MCF 10A (cell line): ENCODE measurements around the gene PTCRA. TPM values are rescaled to one million over a fixed set of nuclear protein-coding genes. Genes with fewer than 3 reads are reported as not detected.

Experiments used
- BruUV-seq: library from RNA; stranded (reverse); fragments of 400-500 nt; replicated peaks from 2 replicates; lab custom pipeline; 2021; lab: Mats Ljungman, UMichigan
- CTCF ChIA-PET: fragments of 300-600 bp; sonication (Branson Sonifier 250); formaldehyde crosslinking; extraction: SDS; loops from one replicate; lab custom pipeline; 2021; ENCODE audit warnings: antibody characterized with exemption, inconsistent platforms; lab: Yijun Ruan, JAX
- POLR2A ChIA-PET: fragments of 300-600, 350-650 bp; sonication (Branson Sonifier 250); formaldehyde crosslinking; extraction: SDS; loops from one replicate; lab custom pipeline; 2020; ENCODE audit warnings: antibody characterized with exemption, inconsistent platforms; lab: Yijun Ruan, JAX
- DNase-seq: peaks from one replicate; pipeline ENCODE4 v3.0.0-alpha.2; 2018; ENCODE audit not compliant: unreplicated experiment
- H3K27ac Mint-ChIP-seq: one replicate; pipeline ENCODE4 v1.8.0; 2022; ENCODE audit warnings: mild to moderate bottlenecking, low read depth, mixed read lengths; ENCODE audit not compliant: unreplicated experiment
- H3K27me3 Mint-ChIP-seq: one replicate; pipeline ENCODE4 v1.8.0; 2022; ENCODE audit warnings: mixed read lengths; ENCODE audit not compliant: insufficient read depth, unreplicated experiment
- H3K36me3 Mint-ChIP-seq: one replicate; pipeline ENCODE4 v1.8.0; 2022; ENCODE audit warnings: mild to moderate bottlenecking, moderate library complexity, mixed read lengths; ENCODE audit not compliant: insufficient read depth, unreplicated experiment
- H3K4me1 Mint-ChIP-seq: one replicate; pipeline ENCODE4 v1.8.0; 2022; ENCODE audit warnings: mixed read lengths; ENCODE audit not compliant: insufficient read depth, unreplicated experiment
- H3K4me3 Mint-ChIP-seq: one replicate; pipeline ENCODE4 v1.8.0; 2022; ENCODE audit warnings: mild to moderate bottlenecking, moderate library complexity, mixed read lengths; ENCODE audit not compliant: unreplicated experiment
- H3K9me3 Mint-ChIP-seq: one replicate; pipeline ENCODE4 v1.8.0; 2022; ENCODE audit warnings: mixed read lengths; ENCODE audit not compliant: unreplicated experiment
- intact Hi-C: fragments of 100-400 bp; cut with micrococcal nuclease; formaldehyde crosslinking; loops from 2 replicates; pipeline ENCODE4 v1.14.1; 2022
- total RNA-seq: library from RNA; stranded (reverse); gene quantifications from 2 replicates; pipeline ENCODE4 v1.2.3, GENCODE V29; 2022
- TF ChIP-seq, protein P1 (sequence below): fragments of 200-600 bp; IDR thresholded peaks from one replicate; pipeline ENCODE4 v1.8.0; 2022; ENCODE audit warnings: antibody characterized with exemption, mild to moderate bottlenecking; ENCODE audit not compliant: unreplicated experiment

Gene PTCRA
- total RNA-seq, 1 experiment from 2014 or later = not detected

DNA sequence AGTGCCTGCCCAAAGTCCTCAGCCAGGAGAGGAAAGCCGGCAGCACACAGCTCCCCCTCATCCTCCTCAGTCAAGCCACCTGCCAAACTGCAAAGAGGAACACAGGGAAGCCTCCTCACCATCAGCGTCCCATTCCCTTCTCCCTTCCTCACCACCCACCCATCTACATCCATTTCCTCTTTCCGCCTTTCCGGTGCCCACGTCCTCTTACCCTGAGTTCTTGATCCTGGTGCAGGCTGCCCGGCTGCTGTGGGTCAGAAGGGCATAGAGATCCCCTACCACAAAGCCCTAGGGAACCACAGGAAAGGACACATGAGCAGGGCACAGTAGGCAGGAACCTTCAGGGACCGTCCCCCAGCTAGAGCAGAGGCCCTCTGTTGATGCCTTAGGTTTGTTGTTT is 50.7 kb downstream of the PTCRA start:
- Mint-ChIP-seq H3K4me3 (no peak overlapping the region), H3K9me3 (no peaks in the 10 kb centered on the region), H3K27ac (no peak overlapping the region), H3K27me3 (no peaks in the 10 kb centered on the region), H3K36me3 (peaks cover 21% of the 10 kb centered on the region), H3K4me1 (peaks cover 5% of the 10 kb centered on the region)
- BruUV-seq = no TSS peak
- intact Hi-C loops = no loop called here
- no peak for DNase-seq
- TF ChIP-seq, protein P1, sequence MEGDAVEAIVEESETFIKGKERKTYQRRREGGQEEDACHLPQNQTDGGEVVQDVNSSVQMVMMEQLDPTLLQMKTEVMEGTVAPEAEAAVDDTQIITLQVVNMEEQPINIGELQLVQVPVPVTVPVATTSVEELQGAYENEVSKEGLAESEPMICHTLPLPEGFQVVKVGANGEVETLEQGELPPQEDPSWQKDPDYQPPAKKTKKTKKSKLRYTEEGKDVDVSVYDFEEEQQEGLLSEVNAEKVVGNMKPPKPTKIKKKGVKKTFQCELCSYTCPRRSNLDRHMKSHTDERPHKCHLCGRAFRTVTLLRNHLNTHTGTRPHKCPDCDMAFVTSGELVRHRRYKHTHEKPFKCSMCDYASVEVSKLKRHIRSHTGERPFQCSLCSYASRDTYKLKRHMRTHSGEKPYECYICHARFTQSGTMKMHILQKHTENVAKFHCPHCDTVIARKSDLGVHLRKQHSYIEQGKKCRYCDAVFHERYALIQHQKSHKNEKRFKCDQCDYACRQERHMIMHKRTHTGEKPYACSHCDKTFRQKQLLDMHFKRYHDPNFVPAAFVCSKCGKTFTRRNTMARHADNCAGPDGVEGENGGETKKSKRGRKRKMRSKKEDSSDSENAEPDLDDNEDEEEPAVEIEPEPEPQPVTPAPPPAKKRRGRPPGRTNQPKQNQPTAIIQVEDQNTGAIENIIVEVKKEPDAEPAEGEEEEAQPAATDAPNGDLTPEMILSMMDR = no peak
- CTCF ChIA-PET = interaction anchor here (2.4 kb wide), 1 partner anchor 65 kb away, joined by 10 read pairs; no protein-coding TSS in a partner anchor
- POLR2A ChIA-PET = interaction anchor here (2.0 kb wide), 1 partner anchor 37 kb away, joined by 4 read pairs; the partner anchor contains the start of gene CNPY3

DNA sequence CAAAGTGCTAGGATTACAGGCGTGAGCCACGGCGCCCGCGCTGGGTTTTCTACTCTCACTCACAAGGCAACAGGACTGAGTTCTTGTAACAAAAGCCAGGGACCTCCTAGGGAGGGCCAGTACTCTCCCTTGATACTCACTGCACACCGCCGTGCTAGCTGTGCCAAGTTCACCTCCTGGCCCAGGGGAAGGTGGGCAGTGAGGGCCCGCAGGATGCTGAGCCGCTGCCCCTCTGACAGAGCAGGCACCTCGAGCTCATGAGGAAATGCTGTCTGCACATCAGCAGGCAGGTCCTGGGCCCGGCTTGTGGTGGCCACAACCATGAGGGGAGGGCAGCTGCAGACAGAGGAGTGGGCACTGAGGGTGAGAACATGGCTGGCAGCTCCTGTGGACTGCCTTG is 51.4 kb downstream of the PTCRA start:
- Mint-ChIP-seq H3K27ac (no peak overlapping the region), H3K9me3 (no peaks in the 10 kb centered on the region), H3K4me1 (peaks cover 7% of the 10 kb centered on the region), H3K27me3 (no peaks in the 10 kb centered on the region), H3K4me3 (no peak overlapping the region), H3K36me3 (peaks cover 24% of the 10 kb centered on the region)
- BruUV-seq = no TSS peak
- CTCF ChIA-PET = no interaction called here
- intact Hi-C loops = no loop called here
- POLR2A ChIA-PET = no interaction called here
- TF ChIP-seq, protein P1 = no peak
- DNase-seq = no peak

DNA sequence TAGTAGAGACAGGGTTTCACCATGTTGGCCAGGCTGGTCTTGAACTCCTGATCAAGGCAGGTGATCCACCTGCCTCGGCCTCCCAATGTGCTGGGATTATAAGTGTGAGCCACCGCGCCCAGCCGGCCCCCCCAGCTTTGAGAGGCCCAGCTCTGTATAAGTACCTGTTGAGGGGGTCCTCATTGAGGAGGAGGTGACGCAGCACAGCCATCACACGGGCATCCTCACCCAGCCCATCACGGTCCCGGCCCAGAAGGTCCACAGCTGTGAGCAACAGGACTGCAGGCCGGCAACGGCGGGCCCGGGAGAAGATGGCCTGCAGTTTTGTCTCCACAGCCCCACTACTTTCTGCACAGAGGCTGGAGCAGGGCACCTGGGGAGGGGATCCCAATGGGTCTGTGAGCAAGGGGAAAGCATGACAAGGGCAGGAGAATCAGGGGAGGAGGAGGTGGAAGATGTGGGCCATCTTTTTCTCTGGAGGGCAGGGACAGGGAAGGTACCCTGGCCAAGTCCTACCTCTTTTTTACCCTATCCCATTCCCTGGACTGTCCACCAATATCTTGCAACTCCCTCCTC is 52.4 kb downstream of the PTCRA start:
- no peaks in the 10 kb centered on the region for H3K27me3 Mint-ChIP-seq
- BruUV-seq = no TSS peak
- ChIA-PET CTCF (no interaction called here), POLR2A (interaction anchor here (0.9 kb wide), 1 partner anchor 10 kb away, joined by 5 read pairs; no protein-coding TSS in a partner anchor)
- H3K4me3 Mint-ChIP-seq = no peak overlapping the region
- H3K9me3 Mint-ChIP-seq = no peaks in the 10 kb centered on the region
- H3K27ac Mint-ChIP-seq = no peak overlapping the region
- TF ChIP-seq, protein P1 = no peak
- peaks cover 30% of the 10 kb centered on the region for H3K36me3 Mint-ChIP-seq
- H3K4me1 Mint-ChIP-seq = peaks cover 7% of the 10 kb centered on the region
- no peak for DNase-seq
- intact Hi-C loops = no loop called here

DNA sequence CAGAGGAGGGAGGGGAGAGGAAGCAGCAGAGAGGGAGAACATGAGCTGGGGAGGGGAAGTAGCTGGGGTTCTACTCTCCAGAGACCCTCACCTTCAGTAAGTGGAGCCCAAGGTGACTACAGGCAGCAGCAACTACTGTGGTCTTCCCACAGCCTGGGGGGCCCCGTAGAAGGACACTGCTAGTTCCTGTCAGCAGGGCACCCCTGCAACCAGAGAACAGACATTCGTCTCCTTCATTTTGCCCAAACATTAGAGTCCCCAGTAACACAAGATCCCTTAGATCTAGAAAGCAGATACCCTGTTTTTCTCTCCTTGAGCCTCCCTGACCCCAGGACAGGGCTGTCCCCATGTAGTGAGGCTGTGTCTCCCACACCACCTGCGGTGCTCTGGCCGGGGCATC is 52.9 kb downstream of the PTCRA start:
- TF ChIP-seq, protein P1 = no peak
- Mint-ChIP-seq H3K27ac (no peak overlapping the region), H3K4me3 (no peak overlapping the region), H3K27me3 (no peaks in the 10 kb centered on the region), H3K9me3 (no peaks in the 10 kb centered on the region), H3K36me3 (peaks cover 28% of the 10 kb centered on the region), H3K4me1 (peaks cover 7% of the 10 kb centered on the region)
- ChIA-PET CTCF (no interaction called here), POLR2A (interaction anchor here (0.9 kb wide), 1 partner anchor 9 kb away, joined by 5 read pairs; no protein-coding TSS in a partner anchor)
- no TSS peak for BruUV-seq
- DNase-seq = no peak
- intact Hi-C loops = no loop called here
